Urothelium cell line (cell line): Measurements from ENCODE around the gene SLC23A1.
A peak's percentile ranks its signal among the peaks of the same experiment; 100 is the strongest.
"Not testable (repeated sequence)": the region's sequence is repeated elsewhere in the genome, so short reads cannot be mapped to it uniquely, and the experiment has no call there.

Source experiments
- DNase-seq: peaks from one replicate; pipeline ENCODE4 v3.0.0; 2011; ENCODE audit warnings: low spot score, mixed read lengths
- FAIRE-seq: peaks from 2 replicates; lab custom pipeline; 2011; peaks lifted over from hg19 to GRCh38; lab: Jason Lieb, UNC

The SLC23A1 gene

DNA sequence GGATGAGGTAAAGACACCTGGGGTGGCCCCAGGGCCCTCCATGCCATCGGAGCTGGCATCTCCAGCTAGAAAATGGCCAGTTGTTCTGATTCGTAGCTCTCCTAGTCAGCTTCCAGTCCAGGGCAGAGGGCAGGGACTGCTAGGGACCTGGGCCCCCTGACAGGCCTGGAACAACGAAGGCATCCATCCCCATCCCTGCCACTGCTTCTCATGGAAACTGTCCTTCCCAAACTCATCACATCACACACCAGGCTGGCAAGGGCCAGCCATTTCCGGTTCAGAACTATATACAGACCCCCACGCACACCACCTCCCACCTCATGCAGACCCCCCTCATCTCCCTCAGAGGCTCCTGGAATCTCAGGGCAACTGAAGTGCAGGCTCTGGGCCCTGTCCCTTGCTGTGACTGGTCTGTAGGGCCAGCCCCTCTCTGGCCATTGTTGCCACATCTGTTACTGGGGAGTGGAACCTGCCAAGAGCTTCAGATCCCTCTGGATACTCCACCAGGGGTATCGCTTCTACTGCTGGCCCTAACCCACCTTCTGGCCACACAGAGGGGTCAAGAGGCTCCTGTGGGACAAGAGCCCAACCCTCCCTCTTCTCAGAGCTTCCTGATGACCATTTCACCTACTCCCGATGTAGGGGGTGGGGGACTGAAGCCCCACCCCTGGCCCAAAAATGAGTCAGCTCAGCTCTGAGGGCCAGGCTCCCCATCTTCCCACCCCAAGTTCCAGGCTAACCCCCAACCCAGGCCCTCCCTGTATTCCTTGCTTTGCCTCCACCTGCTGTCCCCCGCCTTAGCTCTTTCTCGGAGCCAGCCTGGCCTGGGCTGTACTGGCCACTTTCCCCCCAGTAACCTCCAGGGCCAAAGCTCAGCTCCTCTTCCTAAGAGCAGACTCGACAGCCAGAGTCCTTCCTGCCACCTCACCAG is 7.8 kb upstream of the SLC23A1 start:
- DNase-seq (no peak), FAIRE-seq (no peak)

DNA sequence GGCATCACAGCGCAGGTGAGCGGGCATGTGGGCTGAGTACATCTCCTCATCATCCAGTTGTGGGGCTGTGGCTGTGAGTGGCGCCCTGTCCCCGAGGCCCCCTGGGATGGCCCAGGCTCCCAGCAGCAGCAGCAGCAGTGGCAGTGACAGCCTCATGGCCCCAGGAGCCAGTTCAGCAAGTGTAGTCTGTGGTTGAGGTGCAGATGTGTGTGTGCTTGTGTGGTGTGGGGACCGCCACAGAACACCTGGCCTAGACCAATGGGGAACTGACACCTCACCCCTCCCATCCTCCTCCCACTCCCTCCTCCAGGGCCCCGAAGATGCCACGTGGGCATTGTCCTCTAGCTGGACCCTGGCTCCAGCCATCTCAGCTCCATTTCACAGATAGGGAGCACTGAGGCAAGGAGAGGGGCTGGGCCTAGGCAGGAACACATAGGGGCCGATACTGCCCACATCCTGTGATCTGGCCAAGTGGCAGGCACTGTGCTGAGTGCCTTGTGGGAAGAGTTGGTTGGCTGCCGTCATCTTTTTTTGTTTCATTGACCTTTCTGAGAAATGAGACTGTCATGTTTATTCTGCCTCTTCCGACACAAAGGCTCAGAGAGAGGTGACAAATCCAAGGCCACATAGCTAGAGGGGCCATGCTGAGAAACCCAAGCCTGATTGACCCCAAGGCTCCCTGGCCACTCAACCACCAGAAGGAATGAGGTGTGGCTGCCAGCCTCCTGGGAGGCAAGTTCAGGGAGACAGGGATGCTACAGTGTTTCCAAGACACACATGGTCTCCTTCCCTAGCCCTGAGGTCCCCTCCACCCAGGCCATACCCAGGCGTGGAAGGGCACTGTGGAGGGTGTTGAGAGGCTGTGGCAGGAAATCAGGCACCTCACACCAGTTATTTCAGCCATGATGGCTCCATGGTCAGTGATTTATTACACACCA is 6.9 kb upstream of the SLC23A1 start, which contains the start of gene MZB1:
Gene MZB1 (minus strand): TSS at position 213 of the 938 bp plus-strand sequence. CDS start 57 bp downstream, at position 156.
- DNase-seq: no peak
- no peak for FAIRE-seq

DNA sequence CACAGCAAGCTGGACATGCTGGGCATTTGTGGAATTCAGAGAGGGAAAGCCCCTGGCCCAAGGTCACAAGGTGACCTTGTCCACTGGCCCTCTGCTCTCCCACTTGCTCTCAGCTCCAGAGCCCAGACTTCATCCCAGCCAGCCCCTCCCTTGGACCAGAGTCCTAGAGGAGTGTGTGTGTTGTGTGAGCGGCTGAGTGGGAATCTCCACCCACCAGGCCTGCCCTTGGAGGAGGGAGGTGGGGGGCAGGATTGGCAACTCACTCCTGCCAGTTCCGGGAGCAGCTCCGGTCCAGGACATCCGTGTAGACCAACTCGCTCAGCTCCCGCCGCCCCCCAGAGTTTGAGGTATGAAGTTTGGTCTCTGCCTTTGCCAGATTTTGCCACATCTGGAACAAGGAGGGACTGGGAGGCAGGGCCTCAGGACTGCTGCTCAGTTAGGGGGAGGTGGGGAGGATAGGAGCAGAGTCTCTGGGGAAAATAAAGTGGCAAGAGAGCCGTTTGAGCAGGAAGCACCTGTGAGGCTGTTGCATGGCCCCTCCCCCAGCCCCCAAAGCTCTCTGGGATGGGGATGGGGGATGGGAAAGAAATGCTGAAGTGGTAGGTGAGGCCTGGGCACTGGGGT is 5.2 kb upstream of the SLC23A1 start:
- FAIRE-seq (no peak), DNase-seq (no peak)

DNA sequence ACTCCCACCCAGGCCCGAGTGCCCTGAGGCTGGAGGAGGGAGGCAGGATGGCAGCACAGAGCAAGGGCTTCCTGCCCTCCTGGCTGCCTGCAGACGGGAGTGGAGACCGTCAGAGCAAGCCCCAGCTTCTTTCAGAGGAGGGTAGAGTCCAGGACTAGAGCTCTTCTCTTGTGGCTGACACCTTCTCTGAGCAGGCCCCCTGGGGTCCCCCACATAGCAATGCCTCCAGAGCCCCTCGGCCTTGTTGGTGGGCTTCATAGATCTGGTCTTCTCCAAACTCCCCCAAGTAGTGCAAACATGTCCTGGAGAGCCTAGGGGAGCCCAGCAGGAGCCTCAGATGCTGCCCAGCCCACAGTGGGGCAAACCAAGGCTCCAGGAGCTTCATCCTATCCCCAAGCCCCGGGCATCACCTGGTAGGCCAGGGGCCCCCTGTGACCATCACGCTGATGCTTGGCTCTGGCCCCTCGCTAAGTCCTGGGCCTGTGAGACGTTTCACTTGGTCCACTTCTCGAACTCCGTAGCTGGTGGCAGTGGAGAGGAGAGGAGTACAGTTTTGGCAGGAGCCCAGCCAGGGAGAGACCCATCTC is 4.6 kb upstream of the SLC23A1 start:
- DNase-seq (no peak), FAIRE-seq (no peak)

DNA sequence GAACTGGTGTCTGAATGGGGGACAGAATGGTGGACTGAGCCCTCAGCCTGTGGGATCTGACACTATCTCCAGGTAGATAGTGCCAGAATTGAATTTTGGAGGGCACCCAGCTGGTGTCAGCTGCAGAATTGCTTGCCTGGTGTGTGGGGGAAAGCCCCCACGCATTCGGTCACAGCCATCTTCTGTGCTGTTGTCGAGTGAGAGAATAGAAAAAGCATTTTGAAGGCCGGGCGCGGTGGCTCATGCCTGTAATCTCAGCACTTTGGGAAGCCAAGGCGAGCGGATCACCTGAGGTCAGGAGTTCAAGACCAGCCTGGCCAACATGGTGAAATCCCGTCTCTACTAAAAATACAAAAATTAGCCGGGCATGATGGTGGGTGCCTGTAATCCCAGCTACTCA is 3.9 kb upstream of the SLC23A1 start:
- not testable (repeated sequence) for FAIRE-seq, DNase-seq

DNA sequence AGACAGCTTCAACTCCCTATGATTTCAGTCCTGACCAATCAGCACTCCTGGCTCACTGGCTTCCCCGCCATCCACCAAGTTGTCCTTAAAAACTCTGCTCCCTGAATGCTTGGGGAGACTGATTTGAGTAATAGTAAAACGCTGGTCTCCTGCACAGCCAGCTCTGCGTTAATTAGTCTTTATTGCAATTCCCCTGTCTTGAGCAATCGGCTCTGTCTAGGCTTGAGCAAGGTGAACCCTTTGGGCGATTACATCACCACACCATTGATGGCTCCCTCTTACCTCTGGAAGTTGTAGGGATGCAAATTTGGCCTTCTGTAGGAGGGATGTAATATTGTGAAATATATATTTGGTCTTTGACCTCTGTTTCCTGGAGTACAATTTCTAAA is 2.9 kb upstream of the SLC23A1 start:
- DNase-seq (no peak), FAIRE-seq (no peak)

- no peak for FAIRE-seq
- peak; percentile 31 for DNase-seq
Observed at GRCh38 chr5:139385061-139386049, 2.3 kb upstream of the SLC23A1 start.

DNA sequence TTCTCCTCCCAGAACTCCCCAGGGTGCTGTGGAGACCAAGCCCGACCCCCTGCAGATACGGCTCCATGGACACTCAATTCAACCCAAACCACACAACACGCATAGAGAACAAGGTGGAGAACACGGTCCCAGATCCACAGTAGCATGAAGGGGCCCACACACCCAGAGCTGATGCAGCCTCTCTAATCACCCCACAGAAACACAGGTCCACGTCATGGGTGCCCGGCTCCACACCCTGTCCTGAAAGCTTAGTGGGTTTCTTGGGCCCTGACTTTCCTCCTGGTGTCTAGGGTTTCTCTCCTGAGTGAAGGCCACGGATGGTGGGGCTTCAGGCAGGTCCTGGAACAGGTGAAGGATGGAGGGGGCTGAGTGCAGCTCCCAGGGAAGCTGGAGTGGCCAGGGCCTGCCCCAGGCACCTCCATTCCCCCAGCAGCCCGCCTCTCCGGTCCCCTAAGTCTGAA is 1.5 kb upstream of the SLC23A1 start:
- no peak for DNase-seq
- FAIRE-seq: no peak

DNA sequence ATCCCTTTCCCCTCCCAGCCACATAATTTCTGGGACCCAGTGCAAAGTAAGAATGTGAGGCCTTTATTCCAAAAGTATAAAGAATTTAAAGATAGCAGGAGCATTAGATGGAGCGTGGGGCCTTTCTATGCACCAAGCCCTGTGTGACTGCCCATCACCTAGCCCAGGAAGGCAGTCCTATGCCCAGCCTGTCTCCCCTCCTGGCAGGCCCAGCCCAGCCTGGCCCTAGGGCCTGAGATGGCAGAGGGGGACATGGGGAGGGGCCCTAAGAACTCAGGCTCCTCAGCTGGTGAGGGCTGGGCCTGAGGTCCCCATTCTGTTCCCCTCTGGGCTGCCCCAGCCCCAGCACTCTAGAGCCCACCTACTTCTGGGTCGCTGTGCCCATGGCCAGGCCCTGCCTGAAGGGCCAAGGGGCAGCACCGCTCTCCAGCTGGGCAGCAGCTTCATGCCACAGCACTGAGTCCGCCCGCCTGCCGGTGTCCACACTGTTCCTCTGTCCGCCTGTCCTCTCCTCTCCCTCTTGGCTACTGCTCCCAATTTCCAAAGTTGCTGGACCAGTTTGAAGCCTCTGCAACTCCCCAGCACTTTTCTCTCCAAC is 995 bp upstream of the SLC23A1 start:
- FAIRE-seq (no peak), DNase-seq (no peak)

DNA sequence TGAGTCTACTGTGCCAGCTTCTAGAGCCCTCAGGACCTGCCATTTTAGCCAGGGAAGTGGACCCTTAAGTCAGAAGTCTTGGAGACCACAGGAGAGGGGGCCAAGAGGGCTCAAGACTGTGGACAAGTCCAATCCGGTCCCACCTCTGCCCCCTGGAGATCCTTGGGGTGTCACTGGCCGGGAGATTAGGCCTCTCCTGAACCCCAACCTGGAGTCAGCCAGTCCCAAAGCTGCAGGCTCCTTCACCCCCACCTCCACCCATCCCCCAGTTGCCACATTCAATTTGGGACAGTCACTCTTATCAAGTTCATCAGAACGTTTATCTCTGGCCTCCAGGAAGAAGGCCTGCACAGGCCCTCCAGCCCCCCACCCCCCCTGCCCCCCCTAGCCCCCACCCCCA is 290 bp downstream of the SLC23A1 start:
- FAIRE-seq (no peak), DNase-seq (no peak)

DNA sequence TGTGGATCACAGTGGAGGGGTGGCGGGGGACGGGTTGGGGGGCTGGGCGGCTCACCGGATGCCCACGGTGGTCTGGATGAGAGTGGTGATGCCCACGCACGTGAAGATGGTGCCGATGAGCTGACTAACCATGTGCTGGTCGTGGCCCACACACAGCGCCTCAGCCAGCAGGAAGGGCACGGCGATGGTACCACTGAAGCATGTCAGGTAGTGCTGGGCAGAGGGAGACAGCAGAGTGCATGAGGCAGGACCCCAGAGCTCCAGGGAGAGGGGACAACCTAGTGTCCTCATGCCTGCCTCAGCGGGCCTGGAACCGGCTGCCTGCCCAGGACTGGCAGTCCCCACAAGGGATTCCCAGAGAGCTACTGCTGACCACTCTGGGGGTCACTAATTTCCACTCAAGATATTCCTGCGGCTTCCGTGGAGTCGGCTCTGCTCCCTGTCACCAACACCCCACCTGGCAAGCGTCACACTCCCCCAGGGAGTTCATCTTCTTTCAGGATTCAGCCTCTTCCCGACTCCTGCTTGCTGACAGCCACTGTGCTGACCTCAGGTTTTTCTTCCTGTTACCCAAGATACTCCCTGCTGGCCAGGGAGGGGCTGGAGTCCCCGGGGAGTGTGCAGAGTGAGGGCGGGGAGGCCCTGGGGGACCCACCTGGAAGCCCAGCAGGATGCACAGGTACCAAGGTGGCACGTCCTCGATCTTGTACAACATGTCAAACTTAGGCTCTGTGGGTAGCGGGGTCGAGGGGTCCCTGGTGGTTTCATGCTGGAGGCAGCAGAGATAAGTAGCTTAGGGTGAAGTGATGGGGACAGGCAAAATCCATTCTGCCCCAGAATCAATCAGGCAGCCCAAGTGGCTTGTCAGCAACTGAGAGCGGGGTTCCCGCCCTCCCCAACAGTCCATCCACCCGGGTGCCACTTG is 998 bp downstream of the SLC23A1 start:
- FAIRE-seq: no peak

GRCh38 chr5:139379626-139380449 is 3.3 kb downstream of the SLC23A1 start:
- DNase-seq (no peak), FAIRE-seq (no peak)

More for the DNA sequence above, 998 bp downstream of the SLC23A1 start:
- no peak for DNase-seq

- FAIRE-seq: no peak
- no peak for DNase-seq
Observed at GRCh38 chr5:139378941-139379361, 4.1 kb downstream of the SLC23A1 start.

- no peak for DNase-seq
- FAIRE-seq: no peak
Observed at GRCh38 chr5:139378101-139378825, 4.8 kb downstream of the SLC23A1 start.

GRCh38 chr5:139377226-139377625 is 5.9 kb downstream of the SLC23A1 start:
- DNase-seq: no peak
- no peak for FAIRE-seq

- DNase-seq (no peak), FAIRE-seq (no peak)
Observed at GRCh38 chr5:139376364-139376763, 6.7 kb downstream of the SLC23A1 start.
